SK-N-SH (cell line): ENCODE results near the gene WWC2. TPM values are rescaled to one million over a fixed set of nuclear protein-coding genes. Genes with fewer than 3 reads are reported as not detected.

Source experiments
- CTCF ChIA-PET: fragments of 300-600, 350-600 bp; formaldehyde crosslinking; extraction: SDS; loops from one replicate; lab custom pipeline; 2021; lab: Yijun Ruan, JAX
- POLR2A ChIA-PET: fragments of 350-600 bp; sonication (Branson Sonifier 250); formaldehyde crosslinking; extraction: SDS; loops from one replicate; lab custom pipeline; 2020; ENCODE audit warnings: antibody characterized with exemption, inconsistent platforms; lab: Yijun Ruan, JAX
- DNase-seq: peaks from one replicate; pipeline ENCODE4 v3.0.0; 2012
- H2AFZ ChIP-seq: fragments of 200-600 bp; sonication (generic); 2 replicates; pipeline ENCODE4 v1.8.1; 2016; ENCODE audit warnings: antibody characterized with exemption, mild to moderate bottlenecking, low read depth
- H3F3A ChIP-seq: fragments of 200-600 bp; sonication (generic); replicated peaks from 2 replicates; pipeline ENCODE3; 2016; ENCODE audit warnings: antibody characterized with exemption, mild to moderate bottlenecking; ENCODE audit not compliant: insufficient read depth
- H3K27ac ChIP-seq, 2 experiments: fragments of 200-500 bp in 1 of 2; fragments of 200-600 bp in 1 of 2; sonication (Bioruptor generic) in 1 of 2; sonication (generic), shearing (Covaris generic) in 1 of 2; 2 replicates each; pipeline versions ENCODE4 v1.5.1 to v1.6.1; 2014 to 2016; ENCODE audit warnings: low read depth in 2 of 2, inconsistent platforms in 1 of 2, low read length in 1 of 2, mild to moderate bottlenecking in 1 of 2, mixed read lengths in 1 of 2
- H3K27me3 ChIP-seq: fragments of 200-600 bp; sonication (generic), shearing (Covaris generic); 2 replicates; pipeline ENCODE4 v1.6.1; 2016; ENCODE audit warnings: mixed run types; ENCODE audit not compliant: insufficient read depth
- H3K36me3 ChIP-seq, 2 experiments: fragments of 200-500 bp in 1 of 2; fragments of 200-600 bp in 1 of 2; sonication (Bioruptor generic) in 1 of 2; sonication (generic) in 1 of 2; replicated peaks in 1 of 2; 2 replicates each; pipeline versions ENCODE3 to v1.5.1; 2014 to 2016; ENCODE audit warnings: low read length in 1 of 2, mild to moderate bottlenecking in 1 of 2; ENCODE audit not compliant: insufficient read depth in 2 of 2, control insufficient read depth in 1 of 2
- H3K4me1 ChIP-seq, 2 experiments: fragments of 200-500 bp in 1 of 2; fragments of 200-600 bp in 1 of 2; sonication (Bioruptor generic) in 1 of 2; sonication (generic), shearing (Covaris generic) in 1 of 2; 2 replicates each; pipeline versions ENCODE4 v1.5.1 to v1.6.1; 2014 to 2016; ENCODE audit warnings: low read depth in 1 of 2, low read length in 1 of 2, mixed run types in 1 of 2; ENCODE audit not compliant: insufficient read depth in 2 of 2, control insufficient read depth in 1 of 2
- H3K4me2 ChIP-seq: fragments of 200-600 bp; sonication (generic), shearing (Covaris generic); 2 replicates; pipeline ENCODE4 v1.6.1; 2017; ENCODE audit warnings: mixed run types
- H3K4me3 ChIP-seq, 2 experiments: fragments of 200-500 bp in 1 of 2; fragments of 200-600 bp in 1 of 2; sonication (Bioruptor generic) in 1 of 2; sonication (generic), shearing (Covaris generic) in 1 of 2; 2 replicates each; pipeline versions ENCODE4 v1.5.1 to v1.8.1; 2014 to 2016; ENCODE audit warnings: low read depth in 2 of 2, inconsistent platforms in 1 of 2, low read length in 1 of 2, mild to moderate bottlenecking in 1 of 2, mixed read lengths in 1 of 2, moderate library complexity in 1 of 2
- H3K79me2 ChIP-seq: fragments of 200-600 bp; sonication (generic); 2 replicates; pipeline ENCODE4 v1.8.1; 2017; ENCODE audit warnings: mild to moderate bottlenecking; ENCODE audit not compliant: insufficient read depth
- H3K9ac ChIP-seq: fragments of 200-600 bp; sonication (generic); 2 replicates; pipeline ENCODE4 v1.6.1; 2017; ENCODE audit warnings: mixed run types
- H3K9me2 ChIP-seq: fragments of 200-600 bp; sonication (generic); 2 replicates; pipeline ENCODE4 v1.6.1; 2017; ENCODE audit warnings: mixed run types
- H3K9me3 ChIP-seq: fragments of 200-600 bp; sonication (generic); 2 replicates; pipeline ENCODE4 v1.6.1; 2017; ENCODE audit warnings: mixed run types, mild to moderate bottlenecking, moderate library complexity
- H4K20me1 ChIP-seq: fragments of 200-600 bp; sonication (generic); 2 replicates; pipeline ENCODE4 v1.6.1; 2017; ENCODE audit warnings: mild to moderate bottlenecking, mixed run types; ENCODE audit not compliant: insufficient read depth
- ELF1 ChIP-seq: IDR thresholded peaks from 2 replicates; pipeline ENCODE4 v1.4.0; 2012
- EP300 ChIP-seq, 2 experiments: IDR thresholded peaks; 2 replicates each; pipeline versions ENCODE4 v1.4.0 to v1.6.1; 2012; ENCODE audit warnings: borderline replicate concordance in 1 of 2, low read depth in 1 of 2, low read length in 1 of 2
- EZH2phosphoT487 ChIP-seq: fragments of 200-600 bp; sonication (generic); IDR thresholded peaks from 2 replicates; pipeline ENCODE4 v1.6.1; 2017; ENCODE audit warnings: low read depth, mixed run types, mild to moderate bottlenecking, antibody characterized with exemption, moderate library complexity, borderline replicate concordance
- FOXJ3 ChIP-seq: sonication (generic); formaldehyde crosslinking; IDR thresholded peaks from 2 replicates; pipeline ENCODE4 v1.5.1; 2020; ENCODE audit warnings: mild to moderate bottlenecking, missing genetic modification reagents
- FOXM1 ChIP-seq: IDR thresholded peaks from 2 replicates; pipeline ENCODE4 v1.4.0; 2012; ENCODE audit warnings: low read depth, mild to moderate bottlenecking
- MEF2A ChIP-seq: IDR thresholded peaks from 2 replicates; pipeline ENCODE4 v1.4.0; 2012; ENCODE audit warnings: low read depth, borderline replicate concordance
- NFIC ChIP-seq: IDR thresholded peaks from 2 replicates; pipeline ENCODE4 v1.4.0; 2012; ENCODE audit warnings: borderline replicate concordance
- NRF1 ChIP-seq: IDR thresholded peaks from 2 replicates; pipeline ENCODE4 v1.6.1; 2012; ENCODE audit warnings: low read depth, mild to moderate bottlenecking, low read length
- PBX3 ChIP-seq: IDR thresholded peaks from 2 replicates; pipeline ENCODE4; 2012
- RAD21 ChIP-seq: IDR thresholded peaks from 2 replicates; pipeline ENCODE4 v1.6.1; 2012; ENCODE audit warnings: mild to moderate bottlenecking, low read length
- RFX5 ChIP-seq: IDR thresholded peaks from 2 replicates; pipeline ENCODE4 v1.6.1; 2012; ENCODE audit warnings: mild to moderate bottlenecking, improper control_type of control experiment, low read length
- SMC3 ChIP-seq: IDR thresholded peaks from 2 replicates; pipeline ENCODE4 v1.6.1; 2012; ENCODE audit warnings: low read depth, low read length, improper control_type of control experiment
- TCF12 ChIP-seq: IDR thresholded peaks from 2 replicates; pipeline ENCODE4 v1.4.0; 2012
- YY1 ChIP-seq: IDR thresholded peaks from 2 replicates; pipeline ENCODE4 v1.4.0; 2012; ENCODE audit warnings: low read depth, mild to moderate bottlenecking
- WGBS: methylation state at CpG from one replicate; pipeline ENCODE4 v1.1.6; 2017; ENCODE audit warnings: low lambda C conversion rate; 5-methylcytosine and 5-hydroxymethylcytosine counted together
- polyA plus RNA-seq, 3 experiments: library from polyadenylated mRNA; depleted of rRNA; stranded (reverse); fragments of >200 nt; gene quantifications; 2 replicates each; pipeline ENCODE4 v1.2.3, GENCODE V29; 2012
- TF ChIP-seq, protein P1 (sequence below): fragments of 150-350 bp; IDR thresholded peaks from 2 replicates; pipeline ENCODE4 v1.6.1; 2017; ENCODE audit warnings: antibody characterized with exemption, low read length, low read depth, borderline replicate concordance
- TF ChIP-seq, protein P2 (sequence below): IDR thresholded peaks from 2 replicates; pipeline ENCODE4 v1.4.0; 2012; ENCODE audit warnings: low read depth
- TF ChIP-seq, protein P3 (sequence below): fragments of 200-600 bp; sonication (generic); IDR thresholded peaks from 2 replicates; pipeline ENCODE4 v1.6.1; 2017; ENCODE audit warnings: antibody characterized with exemption, mild to moderate bottlenecking, moderate library complexity

WWC2 gene
- polyA plus RNA-seq, 1 of the 3 experiments (the other 2 are of a cell fraction) = 18.4 TPM

DNA sequence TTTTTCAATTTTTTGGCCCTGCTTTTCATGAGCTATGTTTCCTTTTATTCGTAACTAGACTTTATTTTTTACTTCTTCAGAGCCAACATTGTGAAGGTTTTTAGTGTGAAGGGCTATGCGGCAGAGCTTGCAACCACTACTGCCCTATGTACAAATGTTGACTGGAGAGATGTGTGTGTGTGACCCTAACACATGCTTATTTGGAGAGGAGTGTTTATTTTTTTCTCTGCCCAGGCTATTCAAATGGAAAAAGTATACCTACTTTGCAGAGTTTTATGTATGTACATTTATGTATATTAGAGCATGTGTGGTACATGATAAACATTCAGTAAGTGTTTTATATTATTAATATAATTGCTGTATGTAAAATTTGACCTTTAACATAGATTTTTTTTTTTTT is 86.5 kb downstream of the WWC2 start:
- Histone ChIP-seq H3K4me3 (no peak overlapping the region), H3K9ac (no peak overlapping the region), H3K4me2 (no peak overlapping the region), H4K20me1 (peaks cover 8% of the 10 kb centered on the region; the same call in 1 of the 2 replicates), H3K79me2 (peaks cover 76% of the 10 kb centered on the region), H3K27ac (no peak overlapping the region), H3K9me2 (no peaks in the 10 kb centered on the region), H3K9me3 (no peaks in the 10 kb centered on the region), H3K36me3 (peaks cover 0 to 9% of the 10 kb centered on the region in 2 experiments), H3K4me1 (peaks cover 3 to 43% of the 10 kb centered on the region in 2 experiments; a peak in 2 of 4 replicates), H3K27me3 (no peaks in the 10 kb centered on the region), H2AFZ (no peak overlapping the region), H3F3A (peaks cover 20% of the 10 kb centered on the region)
- POLR2A ChIA-PET = no interaction called here
- CTCF ChIA-PET = no interaction called here
- WGBS = 98% methylated on average over 2 of the region's 2 CpGs
- no peak for DNase-seq
- TF ChIP-seq FOXM1 = no peak
- TF ChIP-seq EP300 (IDR thresholded peaks at IDR 0.05; ENCODE audit: borderline replicate concordance in 1 of 2, low read depth in 1 of 2, low read length in 1 of 2) = no peak
- no peak for TF ChIP-seq SMC3
- TF ChIP-seq TCF12 = no peak
- TF ChIP-seq RFX5 = no peak
- TF ChIP-seq, protein P1, sequence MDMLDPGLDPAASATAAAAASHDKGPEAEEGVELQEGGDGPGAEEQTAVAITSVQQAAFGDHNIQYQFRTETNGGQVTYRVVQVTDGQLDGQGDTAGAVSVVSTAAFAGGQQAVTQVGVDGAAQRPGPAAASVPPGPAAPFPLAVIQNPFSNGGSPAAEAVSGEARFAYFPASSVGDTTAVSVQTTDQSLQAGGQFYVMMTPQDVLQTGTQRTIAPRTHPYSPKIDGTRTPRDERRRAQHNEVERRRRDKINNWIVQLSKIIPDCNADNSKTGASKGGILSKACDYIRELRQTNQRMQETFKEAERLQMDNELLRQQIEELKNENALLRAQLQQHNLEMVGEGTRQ = no peak
- TF ChIP-seq NRF1 = no peak
- no peak for TF ChIP-seq FOXJ3 (CRISPR knock-in tag)
- TF ChIP-seq, protein P2, sequence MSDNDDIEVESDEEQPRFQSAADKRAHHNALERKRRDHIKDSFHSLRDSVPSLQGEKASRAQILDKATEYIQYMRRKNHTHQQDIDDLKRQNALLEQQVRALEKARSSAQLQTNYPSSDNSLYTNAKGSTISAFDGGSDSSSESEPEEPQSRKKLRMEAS = no peak
- no peak for TF ChIP-seq PBX3
- TF ChIP-seq, protein P3, sequence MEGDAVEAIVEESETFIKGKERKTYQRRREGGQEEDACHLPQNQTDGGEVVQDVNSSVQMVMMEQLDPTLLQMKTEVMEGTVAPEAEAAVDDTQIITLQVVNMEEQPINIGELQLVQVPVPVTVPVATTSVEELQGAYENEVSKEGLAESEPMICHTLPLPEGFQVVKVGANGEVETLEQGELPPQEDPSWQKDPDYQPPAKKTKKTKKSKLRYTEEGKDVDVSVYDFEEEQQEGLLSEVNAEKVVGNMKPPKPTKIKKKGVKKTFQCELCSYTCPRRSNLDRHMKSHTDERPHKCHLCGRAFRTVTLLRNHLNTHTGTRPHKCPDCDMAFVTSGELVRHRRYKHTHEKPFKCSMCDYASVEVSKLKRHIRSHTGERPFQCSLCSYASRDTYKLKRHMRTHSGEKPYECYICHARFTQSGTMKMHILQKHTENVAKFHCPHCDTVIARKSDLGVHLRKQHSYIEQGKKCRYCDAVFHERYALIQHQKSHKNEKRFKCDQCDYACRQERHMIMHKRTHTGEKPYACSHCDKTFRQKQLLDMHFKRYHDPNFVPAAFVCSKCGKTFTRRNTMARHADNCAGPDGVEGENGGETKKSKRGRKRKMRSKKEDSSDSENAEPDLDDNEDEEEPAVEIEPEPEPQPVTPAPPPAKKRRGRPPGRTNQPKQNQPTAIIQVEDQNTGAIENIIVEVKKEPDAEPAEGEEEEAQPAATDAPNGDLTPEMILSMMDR = no peak
- no peak for TF ChIP-seq ELF1
- TF ChIP-seq MEF2A = no peak
- no peak for TF ChIP-seq RAD21
- TF ChIP-seq EZH2phosphoT487 = no peak
- TF ChIP-seq NFIC = no peak
- no peak for TF ChIP-seq YY1
